IMR-90 (cell line): ENCODE data around the gene C14orf93. TPM values are rescaled to one million over a fixed set of nuclear protein-coding genes. Genes with fewer than 3 reads are reported as not detected.

ENCODE experiments used
- ATAC-seq: fragments of 200-7000 bp; cut with Tn5 transposase; 2 replicates; pipeline ENCODE4 v1.9.1; 2020; ENCODE audit warnings: low read depth, mild to moderate bottlenecking, moderate library complexity
- BruUV-seq: library from RNA; stranded (reverse); fragments of 400-500 nt; replicated peaks from 2 replicates; lab custom pipeline; 2021; lab: Mats Ljungman, UMichigan
- CTCF ChIA-PET: fragments of 300-600 bp; formaldehyde crosslinking; extraction: SDS; loops from one replicate; lab custom pipeline; 2021; ENCODE audit warnings: antibody characterized with exemption; lab: Yijun Ruan, JAX
- POLR2A ChIA-PET: fragments of 300-600 bp; sonication (Branson Sonifier 250); formaldehyde crosslinking; loops from one replicate; lab custom pipeline; 2022; ENCODE audit warnings: antibody characterized with exemption; ENCODE audit not compliant: unreplicated experiment; lab: Charles Lee
- DNase-seq: peaks from one replicate; pipeline ENCODE4 v3.0.0; 2013
- H2AFZ ChIP-seq: replicated peaks from 2 replicates; pipeline ENCODE3; 2013; ENCODE audit warnings: low read length, mild to moderate bottlenecking; ENCODE audit not compliant: poor library complexity
- H2AK5ac ChIP-seq: 2 replicates; pipeline ENCODE4 v1.6.1; 2013; ENCODE audit warnings: low read depth, low read length, inconsistent platforms
- H2AK9ac ChIP-seq: replicated peaks from 2 replicates; pipeline ENCODE3; 2013; ENCODE audit warnings: mild to moderate bottlenecking, low read depth, low read length, moderate library complexity; ENCODE audit not compliant: poor library complexity
- H2BK120ac ChIP-seq: 2 replicates; pipeline ENCODE4 v1.6.1; 2013; ENCODE audit warnings: low read depth, low read length, inconsistent platforms
- H2BK15ac ChIP-seq: 3 replicates; pipeline ENCODE4 v1.6.1; 2013; ENCODE audit warnings: low read depth, low read length, inconsistent platforms
- H2BK20ac ChIP-seq: 2 replicates; pipeline ENCODE4 v1.6.1; 2013; ENCODE audit warnings: low read depth, mild to moderate bottlenecking, inconsistent platforms, low read length, moderate library complexity
- H2BK5ac ChIP-seq: 2 replicates; pipeline ENCODE4 v1.6.1; 2013; ENCODE audit warnings: mild to moderate bottlenecking, low read depth, low read length, inconsistent platforms; ENCODE audit not compliant: poor library complexity, severe bottlenecking
- H3K14ac ChIP-seq: replicated peaks from 2 replicates; pipeline ENCODE4 v1.6.1; 2013; ENCODE audit warnings: low read depth, low read length, inconsistent platforms
- H3K18ac ChIP-seq: 2 replicates; pipeline ENCODE4 v1.6.1; 2013; ENCODE audit warnings: low read depth, low read length, control low read depth
- H3K23ac ChIP-seq: 2 replicates; pipeline ENCODE4 v1.6.1; 2013; ENCODE audit warnings: low read depth, low read length, inconsistent platforms
- H3K27ac ChIP-seq: 2 replicates; pipeline ENCODE4 v1.5.1; 2013; ENCODE audit warnings: mild to moderate bottlenecking, control low read depth, low read length; ENCODE audit not compliant: insufficient read depth
- H3K27me3 ChIP-seq: 2 replicates; pipeline ENCODE4 v1.6.1; 2013; ENCODE audit warnings: low read length; ENCODE audit not compliant: control insufficient read depth, insufficient read depth
- H3K36me3 ChIP-seq: 2 replicates; pipeline ENCODE4 v1.6.1; 2013; ENCODE audit warnings: low read length, mixed read lengths; ENCODE audit not compliant: control insufficient read depth, insufficient read depth
- H3K4ac ChIP-seq: 2 replicates; pipeline ENCODE4 v1.6.1; 2013; ENCODE audit warnings: low read depth, low read length, inconsistent platforms
- H3K4me1 ChIP-seq: 2 replicates; pipeline ENCODE4 v1.6.1; 2013; ENCODE audit warnings: low read length, mixed read lengths; ENCODE audit not compliant: control insufficient read depth, insufficient read depth
- H3K4me2 ChIP-seq: 2 replicates; pipeline ENCODE4 v1.6.1; 2013; ENCODE audit warnings: low read depth, mild to moderate bottlenecking, control low read depth, low read length, moderate library complexity
- H3K4me3 ChIP-seq: 2 replicates; pipeline ENCODE4 v1.5.1; 2013; ENCODE audit warnings: low read depth, mild to moderate bottlenecking, control low read depth, low read length, moderate library complexity; ENCODE audit not compliant: insufficient read depth
- H3K56ac ChIP-seq: 2 replicates; pipeline ENCODE4 v1.6.1; 2013; ENCODE audit warnings: low read length, inconsistent platforms; ENCODE audit not compliant: insufficient read depth; ENCODE audit errors: extremely low read depth
- H3K79me1 ChIP-seq, 2 experiments: 2 replicates each; pipeline ENCODE4 v1.6.1; 2013; ENCODE audit warnings: low read length in 2 of 2, inconsistent platforms in 1 of 2, low read depth in 1 of 2
- H3K9ac ChIP-seq: 2 replicates; pipeline ENCODE4 v1.6.1; 2013; ENCODE audit warnings: low read depth, low read length, control low read depth
- H3K9me1 ChIP-seq: 2 replicates; pipeline ENCODE4 v1.6.1; 2013; ENCODE audit warnings: low read length, inconsistent platforms; ENCODE audit not compliant: insufficient read depth
- H3K9me3 ChIP-seq: 2 replicates; pipeline ENCODE4 v1.6.1; 2013; ENCODE audit warnings: low read length; ENCODE audit not compliant: control insufficient read depth, insufficient read depth
- H4K20me1 ChIP-seq: 2 replicates; pipeline ENCODE4 v1.6.1; 2013; ENCODE audit warnings: low read length, inconsistent platforms; ENCODE audit not compliant: insufficient read depth
- H4K5ac ChIP-seq: 2 replicates; pipeline ENCODE4 v1.6.1; 2013; ENCODE audit warnings: mild to moderate bottlenecking, low read depth, low read length, control low read depth
- H4K8ac ChIP-seq, 2 experiments: 2 replicates each; pipeline ENCODE4 v1.6.1; 2013; ENCODE audit warnings: low read depth in 2 of 2, low read length in 2 of 2, control low read depth in 1 of 2, inconsistent platforms in 1 of 2
- H4K91ac ChIP-seq: 2 replicates; pipeline ENCODE4 v1.6.1; 2013; ENCODE audit warnings: low read depth, low read length, inconsistent platforms; ENCODE audit not compliant: insufficient read depth
- BHLHE40 ChIP-seq: fragments of 150-350 bp; IDR thresholded peaks from 2 replicates; pipeline ENCODE4 v1.6.1; 2016; ENCODE audit warnings: mild to moderate bottlenecking, low read depth, low read length
- CEBPB ChIP-seq: IDR thresholded peaks from 2 replicates; pipeline ENCODE4 v1.6.1; 2012; ENCODE audit warnings: low read depth, low read length, improper control_type of control experiment
- FOS ChIP-seq: fragments of 150-350 bp; IDR thresholded peaks from 2 replicates; pipeline ENCODE4 v1.6.1; 2016; ENCODE audit warnings: low read depth, low read length
- MXI1 ChIP-seq: IDR thresholded peaks from 2 replicates; pipeline ENCODE4 v1.6.1; 2012; ENCODE audit warnings: low read depth, mild to moderate bottlenecking, low read length, moderate library complexity, borderline replicate concordance
- RAD21 ChIP-seq: IDR thresholded peaks from 2 replicates; pipeline ENCODE4 v1.6.1; 2012; ENCODE audit warnings: low read length, improper control_type of control experiment
- RFX5 ChIP-seq: IDR thresholded peaks from 2 replicates; pipeline ENCODE4 v1.8.0; 2012; ENCODE audit warnings: low read depth, mild to moderate bottlenecking, low read length, moderate library complexity
- WGBS, 2 experiments: methylation state at CpG; one replicate each; pipeline versions ENCODE4 v1.1.5 to v1.1.7; 2013; ENCODE audit warnings: missing lambda C conversion rate in 2 of 2; ENCODE audit not compliant: insufficient read length in 1 of 2; ENCODE audit errors: extremely low coverage in 2 of 2; 5-methylcytosine and 5-hydroxymethylcytosine counted together
- dilution Hi-C: fragments of 300-500 bp; cut with HindIII; formaldehyde crosslinking; loops from one replicate; pipeline ENCODE4 v1.14.3; 2018; ENCODE audit warnings: low sequenced_read_pairs; ENCODE audit not compliant: unreplicated experiment
- in situ Hi-C: fragments of 300-500 bp; cut with MboI; formaldehyde crosslinking; loops from 3 replicates; pipeline ENCODE4 v1.14.3; 2019; ENCODE audit warnings: low sequenced_read_pairs, inconsistent platforms, mixed read lengths
- intact Hi-C: fragments of 100-400 bp; cut with micrococcal nuclease; formaldehyde crosslinking; loops from 2 replicates; pipeline ENCODE4 v1.10.0; 2022
- polyA plus RNA-seq, 3 experiments: library from polyadenylated mRNA; depleted of rRNA; stranded (reverse); fragments of >200 nt; gene quantifications; 2 replicates each; pipeline ENCODE4 v1.2.3, GENCODE V29; 2012; ENCODE audit warnings: low replicate concordance in 1 of 3
- total RNA-seq: library from RNA; depleted of rRNA; stranded (reverse); fragments of >200 nt; gene quantifications from 2 replicates; pipeline ENCODE4 v1.2.3, GENCODE V29; 2012

The C14orf93 gene
- total and polyA plus RNA-seq, 2 of the 4 experiments (the other 2 are of a cell fraction), result 5.4 to 5.7 TPM

DNA sequence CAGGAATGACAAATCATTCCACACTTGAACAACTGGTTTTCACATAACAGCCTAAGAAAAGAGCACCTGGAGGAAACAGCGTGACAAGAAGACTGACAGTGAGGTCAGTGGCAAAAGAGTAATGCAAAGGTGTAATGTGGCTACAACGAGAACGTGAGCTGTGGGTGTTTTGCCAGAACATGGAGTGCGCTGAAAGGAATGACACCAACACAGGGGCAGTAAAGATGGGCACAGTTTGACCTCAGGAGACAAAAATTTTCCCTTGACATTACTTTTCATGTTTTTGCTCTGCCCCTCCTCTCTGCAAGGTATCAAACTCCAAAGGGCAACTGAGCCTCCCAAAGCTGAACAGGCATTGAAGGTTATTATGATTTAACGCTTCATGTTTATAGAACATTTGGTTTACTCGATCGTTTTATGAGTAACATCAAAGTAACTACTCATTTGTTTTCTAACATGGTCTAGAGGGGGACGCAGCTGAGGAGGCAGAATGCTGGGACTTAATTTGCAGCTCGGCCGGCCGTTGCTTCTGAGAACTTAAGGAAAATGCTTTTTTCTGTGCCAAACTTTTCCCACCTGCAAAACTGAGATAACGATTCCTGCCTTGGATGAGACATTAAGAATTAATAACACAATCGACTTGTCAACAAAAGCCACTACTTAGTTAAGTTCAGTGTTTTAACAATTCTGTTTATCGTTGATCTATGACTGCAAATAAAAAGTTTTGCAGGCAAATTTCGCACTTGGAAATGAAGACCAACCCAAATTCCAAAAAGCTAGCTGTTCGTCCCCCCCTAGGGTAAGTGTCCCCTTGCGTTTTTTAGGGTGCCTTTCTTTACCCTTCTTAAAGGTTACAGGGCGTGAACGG lies 54.0 kb downstream of the C14orf93 start:
- Histone ChIP-seq H2BK20ac (no peak overlapping the region), H2BK15ac (no peak overlapping the region), H3K23ac (peak overlapping the region; percentile 75), H3K79me1 (peaks cover 6 to 12% of the 10 kb centered on the region in 2 experiments; a peak in 3 of 4 replicates), H2BK5ac (peak overlapping the region; percentile 52), H3K4me3 (peak overlapping the region; percentile 68), H3K18ac (peak overlapping the region; percentile 57; the same call in 1 of the 2 replicates), H4K91ac (0 out of 2 replicates have a peak overlapping the region, but pooled peaks have one; percentile 3), H3K9me3 (no peaks in the 10 kb centered on the region), H2BK120ac (0 out of 2 replicates have a peak overlapping the region, but pooled peaks have one; percentile 1), H3K56ac (peak overlapping the region; percentile 89; the same call in 1 of the 2 replicates), H3K36me3 (peaks cover 5% of the 10 kb centered on the region), H3K9me1 (peaks cover 9% of the 10 kb centered on the region), H3K4me2 (peak overlapping the region; percentile 91), H2AFZ (peak overlapping the region; percentile 91), H4K5ac (peak overlapping the region; percentile 29), H3K27ac (peak overlapping the region; percentile 80), H3K4me1 (peaks cover 5% of the 10 kb centered on the region), H4K8ac (peak overlapping the region; percentile 67 to 76; a peak in 3 of 4 replicates), H3K27me3 (no peaks in the 10 kb centered on the region), H4K20me1 (no peaks in the 10 kb centered on the region), H3K14ac (peak overlapping the region; percentile 46), H2AK5ac (peak overlapping the region; percentile 83), H3K4ac (peak overlapping the region; percentile 8), H3K9ac (peak overlapping the region; percentile 87), H2AK9ac (no peak overlapping the region)
- dilution Hi-C loops, result no loop called here
- 28% methylated on average over 7 of the region's 19 CpGs; no CpG with 5 or more reads in 1 of the 2 experiments for WGBS, 2 experiments
- ATAC-seq (no peak), DNase-seq (no peak)
- POLR2A ChIA-PET, result interaction anchor here (0.6 kb wide), 1 partner anchor 38 kb away, joined by 9 read pairs; no protein-coding TSS in a partner anchor
- TF ChIP-seq FOS (no peak), RAD21 (no peak), BHLHE40 (peak; percentile 44; the same call in 1 of the 2 replicates), MXI1 (no peak), RFX5 (no peak), CEBPB (no peak)
- intact Hi-C loops, result loop anchor here (2.0 kb wide), 1 partner anchor 25 kb away; no protein-coding TSS in a partner anchor
- in situ Hi-C loops, result no loop called here
- CTCF ChIA-PET, result interaction anchor here (0.8 to 2.4 kb wide), 2 partner anchors 26 to 399 kb away, joined by 3 to 13 read pairs; partner anchors contain the start of gene PRMT5
- no TSS peak for BruUV-seq
